Activated effector memory CD4-positive, alpha-beta T cell treated with Interleukin-2 at 50 U/mL for 16 hours (primary cell): ENCODE data around the gene CGNL1.

ENCODE experiments used
- DNase-seq: peaks from one replicate; pipeline ENCODE4 v3.0.0-alpha.2; 2020

Gene CGNL1

DNA sequence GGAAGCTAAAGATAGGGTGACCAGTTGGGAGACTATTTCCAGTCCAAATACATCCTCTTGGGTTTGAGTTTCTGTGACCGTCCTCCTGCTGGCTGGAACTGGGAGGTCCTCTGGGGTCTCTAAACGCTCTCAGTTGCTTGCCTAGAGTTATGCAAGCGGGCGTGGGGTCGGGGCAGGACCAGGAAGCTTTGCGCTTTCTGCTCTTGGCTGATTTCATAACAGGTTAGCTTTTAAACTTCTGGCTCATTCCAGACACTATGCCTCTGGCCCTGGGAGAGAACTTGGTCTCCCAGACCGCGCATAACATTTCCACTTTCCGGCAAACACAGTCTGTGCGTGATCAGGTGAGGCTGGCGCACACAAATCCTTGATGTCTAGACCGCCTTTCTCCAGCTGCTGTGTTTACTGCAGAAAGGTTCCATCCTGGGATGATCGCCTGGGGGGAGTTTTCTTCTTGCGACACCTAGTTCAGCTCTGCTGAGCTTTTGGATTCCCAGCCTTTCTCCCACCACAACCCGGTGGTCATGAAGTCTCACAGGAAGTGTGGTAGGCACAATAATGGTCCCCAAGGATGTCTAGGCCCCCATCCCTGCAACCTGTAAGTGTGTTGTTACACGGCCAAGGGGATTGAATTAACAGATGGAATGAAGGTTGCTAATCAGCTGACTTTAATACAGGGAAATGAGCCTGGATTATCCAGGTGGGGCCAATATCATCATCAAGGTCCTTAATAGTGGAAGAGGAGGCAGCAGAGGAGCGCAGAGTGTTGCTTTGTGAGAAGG lies 23.6 kb upstream of the CGNL1 start:
- DNase-seq: no peak

DNA sequence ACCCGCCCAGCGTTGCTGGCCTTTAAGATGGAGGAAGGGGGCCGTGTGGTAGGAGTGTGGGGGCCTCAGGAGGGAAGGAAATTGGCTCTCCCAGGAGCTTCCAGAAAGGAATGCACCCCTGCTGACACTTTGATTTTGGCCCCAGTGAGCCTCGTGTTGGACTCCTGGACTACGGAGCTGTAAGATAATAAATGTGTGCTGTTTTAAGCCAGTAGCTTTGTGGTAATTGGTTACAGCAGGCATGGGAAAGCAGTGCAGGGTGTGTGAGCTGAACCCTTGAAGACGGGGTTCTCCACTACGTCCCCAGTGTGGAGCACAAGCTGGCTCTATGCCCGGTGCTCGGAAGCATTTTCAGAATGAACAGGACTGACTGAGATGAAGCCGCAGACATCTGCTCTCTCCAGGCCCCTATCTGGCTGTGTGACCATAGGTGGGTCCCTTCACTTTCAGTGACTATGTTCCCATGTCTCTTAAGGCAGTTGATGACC lies 22.9 kb upstream of the CGNL1 start:
- no peak for DNase-seq

DNA sequence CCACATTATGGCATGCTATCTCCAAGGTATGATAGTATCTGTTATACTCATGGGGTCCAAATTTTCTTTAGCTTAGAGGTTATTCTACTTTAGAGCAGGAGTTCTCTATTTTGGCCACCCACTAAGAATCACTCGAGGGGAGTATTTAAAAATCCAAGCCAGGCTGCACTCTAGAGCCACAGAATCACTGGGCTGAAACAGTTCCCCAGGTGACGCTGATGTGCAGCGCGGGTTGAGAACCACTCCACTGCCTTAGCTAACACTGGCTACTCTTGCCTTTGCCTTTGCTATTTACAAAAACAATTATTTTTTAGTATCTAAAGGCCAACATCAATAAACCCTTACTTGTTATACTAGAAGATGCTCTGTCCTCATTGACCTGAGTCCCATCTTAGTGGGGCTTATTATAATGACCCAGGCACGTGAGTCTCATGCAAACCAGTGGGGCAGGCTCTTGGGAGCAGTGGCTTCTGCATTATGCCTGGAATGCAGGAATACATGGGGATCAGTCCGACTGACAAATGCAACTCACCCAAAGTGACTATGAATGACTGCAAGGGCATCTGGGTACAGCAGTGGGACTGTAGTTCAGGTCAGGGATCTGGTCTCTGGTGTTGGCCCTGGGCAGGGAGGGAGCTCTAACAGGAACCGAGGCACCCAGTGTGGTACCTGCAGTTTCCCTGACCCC lies 21.7 kb upstream of the CGNL1 start:
- DNase-seq: no peak

DNA sequence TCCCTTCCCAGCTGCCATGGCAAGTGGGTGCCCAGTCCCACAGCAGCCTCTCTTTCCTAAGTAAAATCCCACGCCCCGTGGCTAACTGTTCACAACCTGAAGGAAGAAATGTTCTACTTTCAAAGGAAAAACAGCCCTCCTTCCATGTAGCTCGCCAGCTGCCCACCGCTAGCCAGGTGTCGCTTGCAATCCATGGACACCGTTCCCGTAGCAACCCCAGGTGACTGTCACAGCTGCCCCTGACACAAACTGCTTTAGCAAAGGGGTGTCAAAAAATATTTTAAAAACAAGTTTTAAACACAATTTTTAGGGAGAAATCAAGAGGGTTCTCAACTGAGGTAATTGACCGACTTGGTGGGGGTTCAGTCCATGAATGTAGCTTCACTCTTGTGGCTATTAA lies 21.0 kb upstream of the CGNL1 start:
- DNase-seq: no peak

DNA sequence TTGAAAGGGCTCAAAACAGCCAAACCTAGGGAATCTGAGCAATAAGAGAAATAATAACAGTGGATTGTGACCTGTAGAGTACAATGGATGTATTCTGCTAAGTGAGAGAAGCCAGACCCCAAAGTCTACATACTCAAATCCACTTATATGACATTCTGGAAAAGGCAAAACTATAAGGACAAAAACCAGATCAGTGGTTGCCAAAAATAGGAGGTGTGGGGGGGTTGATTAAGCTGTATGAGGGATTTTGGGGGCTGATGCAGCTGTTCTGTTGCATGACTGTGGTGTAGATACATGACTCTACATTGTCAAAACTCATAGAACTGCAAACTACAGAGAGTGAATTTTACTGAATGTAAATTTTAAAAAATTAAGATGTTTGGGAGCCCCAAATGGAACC lies 20.1 kb upstream of the CGNL1 start:
- no peak for DNase-seq

DNA sequence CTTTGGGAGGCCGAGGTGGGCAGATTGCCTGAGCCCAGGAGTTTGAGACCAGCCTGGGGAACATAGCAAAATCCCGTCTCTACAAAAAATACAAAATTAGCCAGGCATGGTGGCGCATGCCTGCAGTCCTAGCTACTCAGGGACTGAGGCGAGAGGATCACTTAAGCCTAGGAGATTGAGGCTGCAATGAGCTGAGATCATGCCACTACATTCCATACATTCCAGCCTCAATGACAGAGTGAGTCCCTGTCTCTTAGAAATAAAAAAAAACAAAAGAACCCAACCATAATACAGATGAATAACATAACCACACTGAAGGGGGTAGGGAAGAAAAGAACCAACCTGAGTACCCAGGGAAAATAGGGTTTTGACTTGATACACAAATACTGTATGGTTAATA lies 19.7 kb upstream of the CGNL1 start:
- no peak for DNase-seq

DNA sequence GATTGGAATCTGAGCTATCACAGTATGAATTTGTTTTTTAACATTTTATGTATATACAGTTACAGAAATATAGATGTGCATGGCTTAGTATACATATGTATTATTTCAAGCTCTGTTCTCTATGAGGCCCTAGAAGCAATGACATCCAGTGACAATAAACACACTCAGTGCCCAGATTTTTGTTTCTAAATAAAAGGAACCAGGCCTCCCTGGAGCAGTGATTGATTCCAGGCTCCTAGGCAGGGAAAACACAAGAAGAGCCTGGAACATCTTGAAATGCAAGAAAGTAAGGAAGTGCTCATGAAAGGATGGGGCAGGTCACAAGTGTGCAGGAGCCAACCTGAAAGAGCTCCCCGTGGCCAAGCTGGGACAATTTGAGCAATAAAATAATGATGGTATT lies 18.5 kb upstream of the CGNL1 start:
- DNase-seq: no peak

DNA sequence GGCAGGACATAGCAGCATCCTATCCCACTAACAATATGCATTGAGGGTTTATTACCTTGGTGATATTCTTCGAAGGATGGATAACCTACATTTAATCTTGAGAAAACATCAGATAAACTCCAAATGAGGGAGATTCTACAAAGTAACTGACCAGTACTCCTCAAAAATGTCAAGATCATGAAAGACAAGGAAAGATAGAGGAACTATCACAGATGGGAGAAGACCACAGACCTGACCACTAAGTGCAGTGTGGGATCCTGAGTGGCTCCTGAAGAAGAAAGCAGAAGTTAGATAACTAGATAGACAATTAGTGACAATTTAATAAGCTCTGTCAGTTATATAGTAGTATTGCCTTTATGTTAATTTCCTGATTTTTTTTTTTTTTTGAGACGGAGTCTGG lies 17.7 kb upstream of the CGNL1 start:
- DNase-seq: no peak

DNA sequence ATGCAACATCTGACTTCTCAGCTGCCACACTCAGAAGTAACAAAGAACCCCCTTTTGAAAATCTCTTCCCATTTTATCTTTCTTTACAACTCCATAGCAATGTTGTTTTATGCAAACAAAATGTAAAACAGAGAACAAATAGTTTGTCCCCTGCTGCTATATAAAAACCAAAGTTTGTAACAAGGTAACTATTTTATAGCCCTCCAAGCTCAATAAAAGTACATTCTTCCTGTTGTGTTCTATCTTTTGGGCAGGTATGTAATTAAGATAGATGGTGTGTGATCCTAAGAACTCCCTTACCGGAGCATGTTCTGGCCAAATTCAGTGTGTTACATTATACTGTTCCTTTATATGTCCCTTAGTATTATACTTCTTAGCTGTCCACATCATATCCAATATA lies 12.6 kb upstream of the CGNL1 start:
- no peak for DNase-seq

DNA sequence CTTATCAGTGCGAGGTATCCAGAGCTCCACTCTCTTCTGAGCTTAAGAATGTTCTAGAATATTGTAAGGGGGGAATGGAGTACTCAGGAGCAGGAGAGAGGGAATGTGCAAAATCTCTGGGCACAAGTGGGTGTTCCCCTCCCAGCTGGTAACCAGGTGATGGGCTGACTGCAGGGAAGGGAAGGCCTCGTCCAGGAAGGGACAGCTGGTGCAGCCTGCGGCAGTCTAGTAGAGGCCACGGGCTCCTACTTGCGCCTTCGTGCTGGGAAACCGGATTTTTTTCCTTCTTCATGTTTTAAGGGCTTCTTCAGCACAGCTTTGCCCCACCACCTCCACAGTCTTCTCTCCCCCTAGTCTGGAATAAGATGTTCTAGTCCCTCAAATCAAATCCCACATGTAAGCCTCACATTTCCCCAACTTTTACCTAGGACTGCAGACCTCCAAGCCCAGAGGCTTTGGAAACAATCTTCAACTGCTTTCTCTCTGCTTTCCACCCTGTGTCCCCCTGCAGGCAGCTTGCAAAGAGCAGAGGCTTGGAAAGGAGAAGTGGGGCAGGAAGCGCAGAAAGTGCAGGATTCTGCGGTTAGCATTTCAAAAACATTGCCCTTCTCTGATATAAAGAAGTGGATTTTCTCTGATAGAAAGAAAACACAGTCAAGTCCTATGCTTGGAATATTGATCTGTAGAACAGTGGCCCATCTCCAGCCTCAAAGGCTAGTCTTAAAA lies 11.9 kb upstream of the CGNL1 start:
- no peak for DNase-seq

DNA sequence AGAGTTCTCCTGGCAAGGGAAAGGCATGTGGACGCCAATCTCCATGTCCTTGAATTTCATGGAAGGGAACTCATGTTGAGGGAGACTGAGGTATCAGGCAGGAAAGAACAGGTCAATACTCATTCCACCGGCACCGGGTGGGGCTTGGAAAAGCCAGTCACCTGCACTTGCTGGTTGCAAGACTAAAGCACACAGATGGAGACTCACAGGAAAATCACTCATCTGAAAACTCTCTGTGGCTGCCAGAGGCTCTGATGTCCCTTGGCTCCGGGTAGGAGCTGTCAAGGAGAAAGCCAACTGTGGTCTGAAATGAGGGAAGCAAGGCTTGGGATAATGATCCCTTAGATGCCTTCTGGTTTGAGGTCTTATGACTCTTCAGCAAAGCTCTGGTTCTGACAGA lies 8.7 kb upstream of the CGNL1 start:
- no peak for DNase-seq

DNA sequence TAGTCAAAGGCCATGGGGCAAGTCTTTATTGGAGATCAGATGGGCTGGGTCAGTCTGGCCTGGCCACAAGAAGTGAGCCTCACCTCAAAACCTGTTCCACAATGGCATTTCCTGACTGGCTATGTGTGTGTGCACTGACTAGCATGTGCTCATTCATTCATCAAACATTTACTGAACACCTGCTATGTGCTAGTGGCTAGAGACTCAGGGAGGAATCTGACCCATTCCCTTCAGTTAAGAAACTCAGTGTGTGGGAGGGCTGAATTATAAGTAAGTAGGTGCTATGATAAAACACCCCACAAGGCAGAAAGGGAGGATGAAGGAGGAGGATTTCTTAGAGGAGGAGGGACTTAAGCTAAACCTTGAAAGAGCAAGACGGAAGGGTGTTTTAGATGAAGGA lies 5.4 kb upstream of the CGNL1 start:
- no peak for DNase-seq

DNA sequence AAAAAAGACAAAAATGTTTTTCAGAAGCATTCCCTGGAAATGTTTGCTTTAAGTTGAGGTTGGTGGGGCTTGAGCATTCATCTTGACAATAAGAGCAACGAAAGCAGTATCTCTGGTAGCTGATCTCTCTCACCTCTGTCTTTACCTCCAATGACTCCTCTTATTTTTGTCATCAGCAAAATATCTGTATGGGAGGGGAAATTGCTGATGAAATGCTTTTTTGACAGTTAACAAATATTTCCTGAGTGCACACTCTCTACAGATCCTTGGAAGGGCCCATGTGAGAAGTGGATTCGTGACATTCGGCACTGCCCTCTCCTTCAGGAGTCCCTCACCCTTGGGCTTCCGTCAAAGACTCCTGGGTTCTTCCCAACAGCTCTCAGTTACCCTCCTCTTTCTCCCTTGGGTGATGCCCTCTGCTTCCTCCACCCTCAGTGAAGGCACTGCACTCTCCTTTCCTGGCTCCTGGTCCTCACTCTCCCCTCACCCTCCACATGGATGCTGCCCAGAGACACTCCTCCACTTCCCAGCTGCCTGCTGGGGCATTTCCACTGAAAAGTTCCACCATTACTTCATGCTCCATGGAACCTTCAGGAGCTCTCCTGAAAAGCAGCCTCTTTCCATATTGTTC lies 2.9 kb upstream of the CGNL1 start:
- DNase-seq: no peak

DNA sequence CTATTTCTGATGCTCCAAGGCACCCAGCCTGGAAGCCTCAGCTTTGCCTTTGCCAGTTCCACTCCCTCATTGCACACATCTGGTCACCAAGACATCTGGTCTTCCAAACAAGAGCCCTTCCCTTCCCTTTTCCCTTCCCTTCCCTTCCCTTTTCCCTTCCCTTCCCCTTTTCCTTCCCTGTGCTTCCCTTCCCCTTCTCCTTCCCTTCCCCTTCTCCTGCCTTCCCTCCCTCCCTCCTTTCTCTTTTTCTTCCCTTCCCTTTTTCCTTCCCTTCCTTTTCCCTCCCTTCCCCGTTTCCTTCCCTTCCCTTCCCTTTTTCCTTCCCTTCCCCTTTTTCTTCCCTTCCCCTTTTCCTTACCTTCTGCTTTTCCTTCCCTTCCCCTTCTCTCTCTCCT lies 2.4 kb upstream of the CGNL1 start:
- no peak for DNase-seq

DNA sequence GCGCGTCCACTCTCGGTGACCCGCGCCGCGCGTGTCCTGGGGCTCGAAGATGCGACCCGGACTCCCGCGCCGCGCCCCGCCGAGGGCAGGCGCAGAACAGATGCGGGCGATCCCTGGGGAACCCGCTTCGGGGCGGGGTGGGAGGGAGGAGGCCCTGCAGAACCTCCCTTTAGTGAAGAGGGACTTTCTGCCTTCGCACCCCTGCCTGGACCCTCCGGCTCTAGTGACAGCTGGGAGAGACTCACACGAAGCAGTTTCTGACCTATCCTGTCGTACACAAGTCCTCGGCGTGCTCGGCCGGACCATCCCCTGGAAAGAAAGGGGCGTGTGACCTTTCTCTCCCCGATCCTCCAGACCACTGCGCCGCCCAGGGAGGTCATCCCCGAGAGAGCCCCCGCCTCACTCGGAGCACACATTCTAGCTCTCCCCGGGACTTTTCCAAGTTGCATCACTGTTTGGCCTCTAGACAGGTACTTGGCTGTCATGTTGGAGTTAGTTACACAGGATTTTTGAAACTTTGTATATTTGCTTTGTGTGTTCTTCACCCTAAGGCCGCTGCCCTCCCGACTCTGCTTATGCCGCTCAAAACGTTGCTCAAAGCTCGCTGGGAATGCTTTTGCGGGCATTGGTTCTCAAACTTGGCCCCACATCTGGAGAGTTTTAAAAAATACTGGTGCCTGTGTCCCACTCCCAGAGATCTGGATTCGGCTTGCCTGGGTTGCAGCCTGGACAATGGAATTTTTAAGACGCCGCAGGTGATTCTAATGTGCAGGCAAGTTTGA lies 582 bp downstream of the CGNL1 start:
- DNase-seq: no peak

DNA sequence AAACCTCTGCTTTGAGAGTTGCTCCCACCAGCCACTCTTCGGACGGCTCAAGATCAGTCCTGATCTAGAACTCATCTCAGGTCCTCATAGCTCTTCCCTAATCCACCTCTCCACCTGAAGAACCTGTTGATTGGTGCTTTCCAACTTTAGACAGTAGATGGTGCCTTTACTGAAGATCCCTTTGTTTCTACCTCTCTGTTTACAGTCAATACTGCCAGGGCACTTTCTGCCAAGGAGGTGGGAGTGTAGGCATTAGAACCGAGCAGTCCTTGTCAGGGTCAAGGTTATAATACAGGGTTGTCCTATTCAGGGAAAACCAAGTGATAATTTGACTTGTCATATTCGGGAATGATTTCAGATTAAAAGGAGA lies 1.2 kb downstream of the CGNL1 start:
- DNase-seq: no peak

DNA sequence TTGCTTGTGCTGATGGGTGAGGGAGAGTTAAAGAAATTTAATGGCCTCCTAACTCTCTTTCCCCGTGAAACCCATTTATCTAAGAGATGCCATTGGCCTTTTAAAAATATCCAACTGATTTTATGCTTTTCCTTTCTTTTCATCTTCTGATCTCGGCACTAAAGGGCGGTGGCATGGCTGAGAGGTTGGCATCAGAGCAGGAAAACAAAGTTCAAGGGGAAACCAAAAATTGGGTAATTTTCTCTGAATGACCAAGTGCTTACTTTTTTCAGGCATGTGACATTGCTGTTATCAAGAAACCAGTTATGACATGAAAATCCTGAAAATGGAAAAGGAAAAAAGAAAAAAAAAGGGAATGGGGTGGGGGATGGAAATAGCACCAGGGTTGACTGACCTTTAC lies 3.2 kb downstream of the CGNL1 start:
- no peak for DNase-seq

DNA sequence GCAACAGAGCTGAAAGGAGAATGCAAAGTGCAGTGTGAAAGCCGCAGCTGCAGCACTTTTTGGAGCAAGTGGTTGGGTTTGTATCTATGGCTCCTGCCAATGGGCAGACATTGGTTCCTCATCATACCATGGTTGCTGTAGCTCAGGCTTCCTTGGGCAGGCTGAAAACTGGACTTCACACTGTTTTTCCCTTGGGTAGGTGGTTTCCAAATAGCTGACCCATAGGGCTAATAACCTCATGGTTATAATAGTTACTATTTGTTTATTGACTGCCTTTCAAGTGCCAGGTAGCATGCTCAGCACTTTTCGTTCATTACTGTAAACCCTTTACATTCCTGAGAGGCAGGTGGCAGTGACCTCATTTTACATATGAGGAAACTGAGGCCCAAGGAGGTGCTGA lies 4.5 kb downstream of the CGNL1 start:
- no peak for DNase-seq

DNA sequence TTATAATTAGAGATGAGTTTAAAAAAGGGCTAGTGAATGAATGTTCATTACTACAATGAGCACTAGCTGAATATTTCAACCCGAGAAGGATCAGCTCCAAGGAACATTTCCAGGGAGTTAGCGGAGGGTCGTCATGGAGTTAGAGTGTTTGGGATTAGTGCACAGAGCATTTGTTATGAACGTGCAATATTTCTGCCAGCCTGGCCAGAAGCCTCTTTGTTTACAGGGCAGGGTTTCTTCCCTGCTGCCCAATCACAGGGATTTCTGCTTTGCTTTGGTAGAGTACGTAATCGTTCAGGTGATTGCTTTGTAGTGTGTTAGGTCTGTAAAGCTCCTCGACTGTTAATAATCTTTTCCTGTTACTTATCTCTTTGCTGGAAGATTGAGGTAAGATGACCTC lies 5.9 kb downstream of the CGNL1 start:
- no peak for DNase-seq

DNA sequence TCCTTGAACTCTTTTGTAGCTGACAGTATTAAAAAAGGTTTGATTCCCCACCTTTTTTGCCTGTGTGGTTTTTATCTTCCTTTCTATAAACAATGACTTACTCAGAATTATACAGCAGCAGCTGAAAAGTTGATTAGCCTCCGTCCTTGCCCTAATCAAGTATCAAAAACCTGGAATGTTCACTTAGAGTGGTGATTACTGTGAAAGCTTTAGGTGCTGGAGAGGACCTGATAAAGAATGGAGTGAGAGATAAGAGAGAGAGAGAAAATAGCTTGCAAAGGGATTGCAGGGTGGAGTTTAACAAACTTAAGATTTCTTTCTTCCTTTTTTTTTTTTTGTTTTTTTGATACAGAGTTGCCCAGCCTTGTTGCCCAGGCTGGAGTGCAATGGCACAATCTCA lies 6.7 kb downstream of the CGNL1 start:
- no peak for DNase-seq

DNA sequence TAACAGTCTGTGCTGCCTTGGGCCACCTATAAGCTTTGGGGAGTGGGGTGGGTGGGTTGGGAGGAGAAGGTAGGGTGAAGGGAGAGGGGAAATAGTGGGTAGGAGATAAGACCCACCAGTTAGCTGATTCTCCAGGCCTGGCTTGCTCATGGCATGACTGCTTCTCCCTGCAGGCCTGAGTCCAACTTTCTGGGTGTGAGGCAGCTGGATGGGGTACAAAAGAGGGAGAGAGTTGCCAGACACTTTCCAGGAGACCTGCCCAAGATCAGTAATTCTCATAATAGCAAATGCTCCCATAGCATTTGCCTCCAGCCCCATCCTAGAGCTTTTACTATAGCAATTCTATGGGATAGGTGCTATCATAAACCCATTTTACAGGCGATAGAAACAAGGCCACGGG lies 7.7 kb downstream of the CGNL1 start:
- DNase-seq: no peak

DNA sequence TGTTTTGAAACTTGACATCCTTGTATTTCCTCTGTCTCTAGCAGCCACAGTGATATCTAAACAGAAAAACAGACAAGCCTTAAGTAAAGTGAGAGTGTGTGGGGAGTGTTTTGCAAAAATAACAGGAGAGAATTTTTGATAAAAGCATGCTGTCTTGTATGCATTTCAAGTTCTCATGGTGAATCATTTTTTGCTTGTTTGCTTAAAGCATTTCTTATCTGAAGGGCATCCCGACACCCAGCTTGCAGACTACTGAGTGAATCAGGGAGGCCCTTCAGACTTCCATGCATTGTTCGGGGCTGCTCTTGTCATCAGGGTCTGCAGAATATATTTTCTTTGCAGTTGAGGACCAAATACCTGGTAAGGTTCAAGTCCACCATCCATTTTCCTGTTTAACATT lies 8.5 kb downstream of the CGNL1 start:
- no peak for DNase-seq

DNA sequence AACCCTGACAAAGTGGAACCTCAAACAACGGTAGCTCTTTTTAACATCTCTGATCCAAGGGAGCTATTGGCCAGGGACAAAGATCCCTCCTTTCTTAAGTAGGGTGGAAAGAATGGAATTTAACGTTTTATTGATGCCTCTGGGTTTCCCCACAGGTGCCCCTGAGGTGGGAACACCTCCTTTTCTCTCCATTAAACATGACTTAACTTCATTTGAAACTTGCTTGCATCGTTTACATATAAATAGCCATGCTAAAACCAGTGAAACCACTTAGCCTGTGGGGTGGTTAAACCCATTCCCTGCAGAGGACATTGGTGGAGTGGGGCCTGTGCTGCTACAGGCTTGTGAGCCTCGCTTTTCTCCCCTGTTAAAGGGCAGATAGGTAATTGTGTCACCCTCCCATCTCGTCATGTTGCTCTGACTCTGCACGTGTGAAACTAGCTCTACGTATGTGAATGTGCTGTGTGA lies 9.7 kb downstream of the CGNL1 start:
- DNase-seq: no peak
